Measurements from ENCODE around the gene SLC7A8. TPM values are rescaled to one million over a fixed set of nuclear protein-coding genes. Genes with fewer than 3 reads are reported as not detected.

Gene SLC7A8
- total RNA-seq, 1 donor from 2014 or later = 36.8 TPM

- TF ChIP-seq CTCF (IDR thresholded peaks at IDR 0.05) = no peak
- no peak overlapping the region for H3K4me3 ChIP-seq
- intact Hi-C loops (cut with DNase I) = no loop called here
- no peaks in the 10 kb centered on the region for H3K9me3 ChIP-seq
- peak; percentile 21 to 36 for ATAC-seq
- H3K27ac ChIP-seq = no peak overlapping the region
- H3K36me3 ChIP-seq = peaks cover 24% of the 10 kb centered on the region
- DNase-seq = no peak
- peaks cover 4% of the 10 kb centered on the region for H3K4me1 ChIP-seq
- H3K27me3 ChIP-seq (ENCODE audit: low read depth) = no peaks in the 10 kb centered on the region
Observed at GRCh38 chr14:23125933-23126524, 57.4 kb downstream of the SLC7A8 start.

- Histone ChIP-seq H3K9me3 (no peaks in the 10 kb centered on the region), H3K27me3 (ENCODE audit: low read depth) (no peaks in the 10 kb centered on the region), H3K4me1 (peaks cover 6% of the 10 kb centered on the region), H3K4me3 (no peak overlapping the region), H3K27ac (no peak overlapping the region), H3K36me3 (peaks cover 21% of the 10 kb centered on the region)
- ATAC-seq = no peak
- TF ChIP-seq CTCF (IDR thresholded peaks at IDR 0.05) = no peak
- intact Hi-C loops (cut with DNase I) = no loop called here
- no peak for DNase-seq
Observed at GRCh38 chr14:23125011-23125410, 58.4 kb downstream of the SLC7A8 start.

- no peak for ATAC-seq
- no peak for TF ChIP-seq CTCF (IDR thresholded peaks at IDR 0.05)
- Histone ChIP-seq H3K9me3 (no peaks in the 10 kb centered on the region), H3K27me3 (ENCODE audit: low read depth) (no peaks in the 10 kb centered on the region), H3K4me1 (peaks cover 11% of the 10 kb centered on the region), H3K4me3 (no peak overlapping the region), H3K36me3 (peaks cover 16% of the 10 kb centered on the region), H3K27ac (no peak overlapping the region)
- no peak for DNase-seq
- intact Hi-C loops (cut with DNase I) = loop anchor here (5.0 kb wide), 1 partner anchor 63 kb away; no protein-coding TSS in a partner anchor
Observed at GRCh38 chr14:23124337-23124954, 59.0 kb downstream of the SLC7A8 start.

GRCh38 chr14:23123419-23123818 lies 60.0 kb downstream of the SLC7A8 start:
- H3K27ac ChIP-seq = no peak overlapping the region
- intact Hi-C loops (cut with DNase I) = loop anchor here (5.0 kb wide), 1 partner anchor 64 kb away; no protein-coding TSS in a partner anchor
- H3K36me3 ChIP-seq = peaks cover 8% of the 10 kb centered on the region
- no peaks in the 10 kb centered on the region for H3K9me3 ChIP-seq
- H3K4me3 ChIP-seq = no peak overlapping the region
- TF ChIP-seq CTCF (IDR thresholded peaks at IDR 0.05) = no peak
- no peaks in the 10 kb centered on the region for H3K27me3 ChIP-seq (ENCODE audit: low read depth)
- peak; percentile 75 for DNase-seq
- H3K4me1 ChIP-seq = peaks cover 13% of the 10 kb centered on the region
- ATAC-seq = peak in 1 of 2 donors; percentile 29

- Histone ChIP-seq H3K4me1 (peaks cover 13% of the 10 kb centered on the region), H3K27ac (no peak overlapping the region), H3K9me3 (no peaks in the 10 kb centered on the region), H3K4me3 (no peak overlapping the region), H3K27me3 (ENCODE audit: low read depth) (no peaks in the 10 kb centered on the region), H3K36me3 (no peaks in the 10 kb centered on the region)
- no peak for DNase-seq
- intact Hi-C loops (cut with DNase I) = loop anchor here (5.0 kb wide), 1 partner anchor 65 kb away; no protein-coding TSS in a partner anchor
- no peak for ATAC-seq
- TF ChIP-seq CTCF (IDR thresholded peaks at IDR 0.05) = no peak
Observed at GRCh38 chr14:23122086-23122485, 61.4 kb downstream of the SLC7A8 start.

Data from lower lobe of right lung (tissue), 2 donors.